Measurements from ENCODE around the gene DCHS1. TPM values are rescaled to one million over a fixed set of nuclear protein-coding genes. Genes with fewer than 3 reads are reported as not detected.

The DCHS1 gene
- total and polyA plus RNA-seq, 2 of the 13 experiments (the other 11 are each of a cell fraction or from before 2014, with no cell fraction given) = under 0.01 to 0.03 TPM

GRCh38 chr11:6654281-6655019, 1.2 kb downstream of the DCHS1 start (continued):
- TF ChIP-seq ZNF670 (CRISPR knock-in tag; IDR thresholded peaks at IDR 0.05; ENCODE audit: borderline replicate concordance) (no peak), ATF3 (CRISPR knock-in tag; IDR thresholded peaks at IDR 0.05) (no peak), PITX1 (CRISPR knock-in tag; IDR thresholded peaks at IDR 0.05) (peak; percentile 29; the same call in 1 of the 2 replicates), NAIF1 (CRISPR knock-in tag; IDR thresholded peaks at IDR 0.05; ENCODE audit: borderline replicate concordance) (no peak), SAP130 (CRISPR knock-in tag; IDR thresholded peaks at IDR 0.05; ENCODE audit: low read depth) (peak; percentile 19; the same call in 1 of the 2 replicates), MAZ (IDR thresholded peaks at IDR 0.05; ENCODE audit: borderline replicate concordance, low read depth, low read length) (no peak), MAZ (CRISPR knock-in tag; IDR thresholded peaks at IDR 0.05; ENCODE audit: low read depth) (0 out of 2 replicates have a peak, but pooled peaks have one; percentile 37), PATZ1 (CRISPR knock-in tag; IDR thresholded peaks at IDR 0.05) (peak; percentile 49; the same call in 1 of the 2 replicates), HES4 (CRISPR knock-in tag; IDR thresholded peaks at IDR 0.05; ENCODE audit: borderline replicate concordance) (no peak), XRCC5 (optimal IDR thresholded peaks at IDR 0.05; ENCODE audit: low read length) (peak; percentile 65), ZBTB49 (CRISPR knock-in tag; IDR thresholded peaks at IDR 0.05; ENCODE audit: borderline replicate concordance) (no peak), ZNF17 (CRISPR knock-in tag; IDR thresholded peaks at IDR 0.05) (no peak), SOX13 (IDR thresholded peaks at IDR 0.05) (0 out of 2 replicates have a peak, but pooled peaks have one; percentile 39), SOX13 (CRISPR knock-in tag; conservative IDR thresholded peaks at IDR 0.05 in 1 of 2, IDR thresholded peaks at IDR 0.05 in 1 of 2) (peak in 1 of 2 experiments; percentile 74; a peak in 2 of 4 replicates), SOX5 (CRISPR knock-in tag; IDR thresholded peaks at IDR 0.05; ENCODE audit: borderline replicate concordance) (peak; percentile 27; the same call in 1 of the 2 replicates), ZNF281 (CRISPR knock-in tag; IDR thresholded peaks at IDR 0.05; ENCODE audit: borderline replicate concordance) (peak; percentile 75; the same call in 1 of the 2 replicates), BHLHE40 (IDR thresholded peaks at IDR 0.05; ENCODE audit: low read length) (peak; percentile 87), HMG20A (CRISPR knock-in tag; IDR thresholded peaks at IDR 0.05; ENCODE audit: borderline replicate concordance) (peak; percentile 84), NR2F1 (CRISPR knock-in tag; IDR thresholded peaks at IDR 0.05) (peak; percentile 87 to 93)
